WERI-Rb-1 (cell line): ENCODE data around the gene CNTNAP2.
"Not testable (repeated sequence)": the region's sequence is repeated elsewhere in the genome, so short reads cannot be mapped to it uniquely, and the experiment has no call there.

Experiments used
- DNase-seq: peaks from one replicate; pipeline ENCODE4 v3.0.0-alpha.2; 2020
- H3K27ac ChIP-seq: fragments of 250-450 bp; sonication (Bioruptor Pico); 2 replicates; pipeline ENCODE4 v1.5.1; 2020; ENCODE audit warnings: mild to moderate bottlenecking, moderate library complexity
- H3K27me3 ChIP-seq: fragments of 250-450 bp; sonication (Bioruptor Pico); 2 replicates; pipeline ENCODE4 v1.5.1; 2021; ENCODE audit warnings: mild to moderate bottlenecking, low read depth, moderate library complexity; ENCODE audit not compliant: insufficient read depth, severe bottlenecking
- H3K36me3 ChIP-seq: fragments of 250-450 bp; sonication (Bioruptor Pico); 2 replicates; pipeline ENCODE4 v1.5.1; 2020; ENCODE audit warnings: mild to moderate bottlenecking, moderate library complexity
- H3K4me3 ChIP-seq: 2 replicates; pipeline ENCODE4 v1.5.1; 2011; ENCODE audit warnings: low read depth, mild to moderate bottlenecking, control low read depth, low read length
- H3K9me3 ChIP-seq: fragments of 250-450 bp; sonication (Bioruptor Pico); 2 replicates; pipeline ENCODE4 v1.5.1; 2021; ENCODE audit warnings: mild to moderate bottlenecking, moderate library complexity; ENCODE audit not compliant: severe bottlenecking
- CTCF ChIP-seq: IDR thresholded peaks from 2 replicates; pipeline ENCODE4 v1.5.1; 2011; ENCODE audit warnings: low read depth, mild to moderate bottlenecking, control low read depth, inconsistent platforms, low read length

CNTNAP2 gene

GRCh38 chr7:146889806-146890555, 773.4 kb downstream of the CNTNAP2 start:
- no peak for DNase-seq
- no peak for TF ChIP-seq CTCF
- H3K36me3 ChIP-seq, result no peaks in the 10 kb centered on the region

GRCh38 chr7:146892151-146892550, 775.5 kb downstream of the CNTNAP2 start:
- Histone ChIP-seq H3K9me3 (no peaks in the 10 kb centered on the region), H3K27me3 (no peaks in the 10 kb centered on the region), H3K36me3 (no peaks in the 10 kb centered on the region), H3K27ac (no peak overlapping the region), H3K4me3 (no peak overlapping the region)
- TF ChIP-seq CTCF, result no peak
- no peak for DNase-seq

More at GRCh38 chr7:146889806-146890555, 773.4 kb downstream of the CNTNAP2 start:
- H3K27me3 ChIP-seq, result no peaks in the 10 kb centered on the region
- H3K27ac ChIP-seq, result no peak overlapping the region
- H3K4me3 ChIP-seq, result no peak overlapping the region
- H3K9me3 ChIP-seq, result no peaks in the 10 kb centered on the region

GRCh38 chr7:146894927-146895326, 778.3 kb downstream of the CNTNAP2 start:
- Histone ChIP-seq H3K4me3 (no peak overlapping the region), H3K27ac (no peak overlapping the region), H3K36me3 (no peaks in the 10 kb centered on the region), H3K27me3 (no peaks in the 10 kb centered on the region), H3K9me3 (no peaks in the 10 kb centered on the region)
- TF ChIP-seq CTCF, result no peak
- no peak for DNase-seq

GRCh38 chr7:146902266-146902665, 785.7 kb downstream of the CNTNAP2 start:
- no peak for DNase-seq
- no peak for TF ChIP-seq CTCF
- Histone ChIP-seq H3K9me3 (no peaks in the 10 kb centered on the region), H3K36me3 (no peaks in the 10 kb centered on the region), H3K4me3 (no peak overlapping the region), H3K27me3 (no peaks in the 10 kb centered on the region), H3K27ac (no peak overlapping the region)

- no peaks in the 10 kb centered on the region for H3K9me3 ChIP-seq
- H3K36me3 ChIP-seq, result no peaks in the 10 kb centered on the region
- TF ChIP-seq CTCF, result no peak
- H3K27ac ChIP-seq, result no peak overlapping the region
- no peaks in the 10 kb centered on the region for H3K27me3 ChIP-seq
- H3K4me3 ChIP-seq, result no peak overlapping the region
- no peak for DNase-seq
Measured at GRCh38 chr7:146902728-146903127, 786.1 kb downstream of the CNTNAP2 start.

- not testable (repeated sequence) for DNase-seq, H3K9me3 ChIP-seq, H3K36me3 ChIP-seq, H3K4me3 ChIP-seq, H3K27me3 ChIP-seq, H3K27ac ChIP-seq
Measured at GRCh38 chr7:146905746-146906145, 789.1 kb downstream of the CNTNAP2 start.
